OCI-LY1 (cell line): ENCODE measurements around the gene SPACDR.

Experiments used
- H2AFZ ChIP-seq: fragments of 200-600 bp; sonication (generic), shearing (Covaris generic); 2 replicates; pipeline ENCODE4 v1.6.0; 2014; ENCODE audit warnings: antibody characterized with exemption, mild to moderate bottlenecking, low read length
- H3F3A ChIP-seq: fragments of 200-600 bp; sonication (generic), shearing (Covaris generic); 2 replicates; pipeline ENCODE4 v1.6.0; 2014; ENCODE audit warnings: mild to moderate bottlenecking, antibody characterized with exemption, low read length, moderate library complexity; ENCODE audit not compliant: insufficient read depth
- H3K27ac ChIP-seq: fragments of 200-600 bp; sonication (generic); 2 replicates; pipeline ENCODE4 v1.5.1; 2014; ENCODE audit warnings: low read length, mixed run types, mild to moderate bottlenecking, low read depth; ENCODE audit not compliant: poor library complexity, severe bottlenecking
- H3K27me3 ChIP-seq: fragments of 200-600 bp; sonication (generic); 2 replicates; pipeline ENCODE4 v1.6.0; 2014; ENCODE audit warnings: antibody characterized with exemption, mild to moderate bottlenecking, low read length, moderate library complexity; ENCODE audit not compliant: insufficient read depth
- H3K36me3 ChIP-seq: fragments of 200-600 bp; sonication (generic); 2 replicates; pipeline ENCODE4 v1.6.1; 2014; ENCODE audit warnings: mild to moderate bottlenecking, antibody characterized with exemption, low read length, moderate library complexity, mixed read lengths; ENCODE audit not compliant: insufficient read depth
- H3K4me1 ChIP-seq: fragments of 200-600 bp; sonication (generic); 2 replicates; pipeline ENCODE4 v1.5.1; 2014; ENCODE audit warnings: mild to moderate bottlenecking, low read length, moderate library complexity; ENCODE audit not compliant: insufficient read depth, severe bottlenecking
- H3K4me2 ChIP-seq: fragments of 200-600 bp; sonication (generic), shearing (Covaris generic); 2 replicates; pipeline ENCODE4 v1.6.1; 2014; ENCODE audit warnings: low read length
- H3K4me3 ChIP-seq: fragments of 200-600 bp; sonication (generic); 2 replicates; pipeline ENCODE4 v1.5.1; 2014; ENCODE audit warnings: low read length, low read depth, mild to moderate bottlenecking, mixed read lengths; ENCODE audit not compliant: poor library complexity, severe bottlenecking
- H3K79me2 ChIP-seq: fragments of 200-600 bp; shearing (Covaris generic); 2 replicates; pipeline ENCODE4 v1.6.1; 2016; ENCODE audit warnings: mixed run types, low read length, mixed read lengths; ENCODE audit not compliant: insufficient read depth
- H3K9ac ChIP-seq: fragments of 200-600 bp; sonication (generic), shearing (Covaris generic); 2 replicates; pipeline ENCODE4 v1.6.1; 2014; ENCODE audit warnings: mild to moderate bottlenecking, low read length, mixed read lengths
- H3K9me2 ChIP-seq: fragments of 200-600 bp; sonication (generic), shearing (Covaris generic); 2 replicates; pipeline ENCODE4 v1.6.1; 2014; ENCODE audit warnings: low read depth, mild to moderate bottlenecking, low read length, mixed read lengths
- H3K9me3 ChIP-seq: fragments of 200-600 bp; shearing (Covaris generic); 2 replicates; pipeline ENCODE4 v1.6.1; 2014; ENCODE audit warnings: low read length, mixed read lengths
- H4K20me1 ChIP-seq: fragments of 200-600 bp; sonication (generic), shearing (Covaris generic); 2 replicates; pipeline ENCODE4 v1.6.0; 2016; ENCODE audit warnings: mild to moderate bottlenecking, low read length; ENCODE audit not compliant: insufficient read depth
- CTCF ChIP-seq: fragments of 200-600 bp; sonication (generic), shearing (Covaris generic); IDR thresholded peaks from 2 replicates; pipeline ENCODE4 v1.5.1; 2017; ENCODE audit warnings: mild to moderate bottlenecking, antibody characterized with exemption, low read length, moderate library complexity, mixed read lengths
- EZH2 ChIP-seq: fragments of 200-600 bp; sonication (generic), shearing (Covaris generic); IDR thresholded peaks from 2 replicates; pipeline ENCODE4 v1.8.0; 2017; ENCODE audit warnings: borderline replicate concordance, mixed run types, mild to moderate bottlenecking, antibody characterized with exemption, low read length, moderate library complexity, mixed read lengths

SPACDR gene

GRCh38 chr7:100496509-100496908 lies 32.4 kb upstream of the SPACDR start:
- Histone ChIP-seq H3K4me1 (no peaks in the 10 kb centered on the region), H3K27ac (no peak overlapping the region), H3K9me3 (no peaks in the 10 kb centered on the region), H3K4me2 (no peak overlapping the region), H2AFZ (no peak overlapping the region), H4K20me1 (no peaks in the 10 kb centered on the region), H3K9me2 (no peaks in the 10 kb centered on the region), H3K36me3 (no peaks in the 10 kb centered on the region), H3K27me3 (peaks cover 10% of the 10 kb centered on the region; the same call in 1 of the 2 replicates), H3K79me2 (no peaks in the 10 kb centered on the region), H3K9ac (no peak overlapping the region), H3K4me3 (no peak overlapping the region), H3F3A (0 out of 2 replicates have a peak, but pooled peaks cover 4% of the 10 kb centered on the region)
- TF ChIP-seq CTCF, result no peak
- TF ChIP-seq EZH2, result no peak

- H2AFZ ChIP-seq, result no peak overlapping the region
- TF ChIP-seq EZH2 (no peak), CTCF (no peak)
- H3K9me3 ChIP-seq, result no peaks in the 10 kb centered on the region
- no peak overlapping the region for H3K4me3 ChIP-seq
- H3K27ac ChIP-seq, result no peak overlapping the region
- no peaks in the 10 kb centered on the region for H3K9me2 ChIP-seq
- H3K79me2 ChIP-seq, result no peaks in the 10 kb centered on the region
- no peaks in the 10 kb centered on the region for H3K4me1 ChIP-seq
- H3F3A ChIP-seq, result no peaks in the 10 kb centered on the region
- no peaks in the 10 kb centered on the region for H4K20me1 ChIP-seq
- peak overlapping the region; percentile 6; the same call in 1 of the 2 replicates for H3K4me2 ChIP-seq
- no peaks in the 10 kb centered on the region for H3K36me3 ChIP-seq
- H3K9ac ChIP-seq, result no peak overlapping the region
- H3K27me3 ChIP-seq, result peaks cover 10% of the 10 kb centered on the region
Measured at GRCh38 chr7:100493476-100494264, 29.6 kb upstream of the SPACDR start.

- Histone ChIP-seq H3K9ac (no peak overlapping the region), H3K4me2 (peak overlapping the region; percentile 6; the same call in 1 of the 2 replicates), H3K4me3 (no peak overlapping the region), H3K79me2 (no peaks in the 10 kb centered on the region), H3F3A (no peaks in the 10 kb centered on the region), H3K36me3 (no peaks in the 10 kb centered on the region), H3K9me3 (no peaks in the 10 kb centered on the region), H4K20me1 (no peaks in the 10 kb centered on the region), H3K27me3 (peaks cover 10% of the 10 kb centered on the region), H3K4me1 (no peaks in the 10 kb centered on the region), H2AFZ (no peak overlapping the region), H3K9me2 (no peaks in the 10 kb centered on the region), H3K27ac (no peak overlapping the region)
- TF ChIP-seq EZH2 (no peak), CTCF (no peak)
Measured at GRCh38 chr7:100492738-100493475, 28.8 kb upstream of the SPACDR start.
